PC-3 (cell line): ENCODE results near the gene IFT25. TPM values are rescaled to one million over a fixed set of nuclear protein-coding genes. Genes with fewer than 3 reads are reported as not detected.

ENCODE experiments used
- ATAC-seq: fragments of 200-7000 bp; cut with Tn5 transposase; 2 replicates; pipeline ENCODE4 v1.9.1; 2020; ENCODE audit warnings: mild to moderate bottlenecking, moderate library complexity
- BruUV-seq: library from RNA; stranded (reverse); fragments of 400-500 nt; replicated peaks from 2 replicates; lab custom pipeline; 2021; lab: Mats Ljungman, UMichigan
- CTCF ChIA-PET: fragments of 300-600 bp; sonication (Branson Sonifier 250); formaldehyde crosslinking; loops from one replicate; lab custom pipeline; 2022; ENCODE audit warnings: antibody characterized with exemption; lab: Charles Lee
- POLR2A ChIA-PET: fragments of 300-600 bp; sonication (Branson Sonifier 250); formaldehyde crosslinking; loops from one replicate; lab custom pipeline; 2022; ENCODE audit warnings: antibody characterized with exemption; ENCODE audit not compliant: unreplicated experiment; lab: Charles Lee
- DNase-seq: peaks from one replicate; pipeline ENCODE4 v3.0.0-alpha.2; 2015
- H2AFZ ChIP-seq: fragments of 300-600 bp; sonication (generic); 2 replicates; pipeline ENCODE4 v1.6.0; 2016; ENCODE audit warnings: antibody characterized with exemption, low read length
- H3F3A ChIP-seq: fragments of 300-600 bp; sonication (generic); one replicate; pipeline ENCODE4 v1.6.0; 2017; ENCODE audit warnings: antibody characterized with exemption, low read length, control low read depth, mild to moderate bottlenecking; ENCODE audit not compliant: unreplicated experiment
- H3K27ac ChIP-seq: fragments of 300-600 bp; sonication (generic); 2 replicates; pipeline ENCODE4 v1.5.1; 2016; ENCODE audit warnings: mild to moderate bottlenecking, low read length
- H3K27me3 ChIP-seq: fragments of 300-600 bp; sonication (generic); 2 replicates; pipeline ENCODE4 v1.6.1; 2016; ENCODE audit warnings: low read length, mixed read lengths
- H3K36me3 ChIP-seq: fragments of 300-600 bp; sonication (generic); 2 replicates; pipeline ENCODE4 v1.6.1; 2016; ENCODE audit warnings: low read depth, mixed run types, low read length, mixed read lengths
- H3K4me1 ChIP-seq: fragments of 300-600 bp; sonication (generic); 2 replicates; pipeline ENCODE4 v1.5.1; 2016; ENCODE audit warnings: low read length; ENCODE audit not compliant: insufficient read depth
- H3K4me2 ChIP-seq: fragments of 300-600 bp; sonication (generic); 2 replicates; pipeline ENCODE4 v1.6.0; 2016; ENCODE audit warnings: low read length
- H3K4me3 ChIP-seq: fragments of 300-600 bp; sonication (generic); 2 replicates; pipeline ENCODE4 v1.5.1; 2016; ENCODE audit warnings: mild to moderate bottlenecking, low read length, mixed read lengths
- H3K79me2 ChIP-seq: fragments of 300-600 bp; sonication (generic); 2 replicates; pipeline ENCODE4 v1.6.1; 2017; ENCODE audit warnings: low read length, mixed read lengths
- H3K9ac ChIP-seq: fragments of 300-600 bp; sonication (generic); 2 replicates; pipeline ENCODE4 v1.6.0; 2016; ENCODE audit warnings: mild to moderate bottlenecking, low read length
- H3K9me2 ChIP-seq: fragments of 300-600 bp; sonication (generic); replicated peaks from 2 replicates; pipeline ENCODE4 v1.6.1; 2016; ENCODE audit warnings: mixed run types, low read length, mixed read lengths
- H3K9me3 ChIP-seq: fragments of 300-600 bp; sonication (generic); 2 replicates; pipeline ENCODE4 v1.6.1; 2016; ENCODE audit warnings: low read length, mixed read lengths
- H4K20me1 ChIP-seq: fragments of 300-600 bp; sonication (generic); 2 replicates; pipeline ENCODE4 v1.6.1; 2016; ENCODE audit warnings: low read length, mixed read lengths
- EZH2 ChIP-seq: fragments of 300-600 bp; sonication (generic); IDR thresholded peaks from one replicate; pipeline ENCODE4 v1.6.1; 2017; ENCODE audit warnings: antibody characterized with exemption, mild to moderate bottlenecking, low read length; ENCODE audit not compliant: unreplicated experiment
- EZH2phosphoT487 ChIP-seq: fragments of 300-600 bp; sonication (generic); IDR thresholded peaks from 2 replicates; pipeline ENCODE4 v1.6.1; 2018; ENCODE audit warnings: mild to moderate bottlenecking, antibody characterized with exemption, low read length, borderline replicate concordance
- intact Hi-C: fragments of 100-400 bp; cut with micrococcal nuclease; formaldehyde crosslinking; loops from 2 replicates; pipeline ENCODE4 v1.9.0; 2023
- total RNA-seq: library from RNA; depleted of rRNA; stranded (reverse); fragments of >200 nt; gene quantifications from 2 replicates; pipeline ENCODE4 v1.2.3, GENCODE V29; 2014
- TF ChIP-seq, protein P1 (sequence below): fragments of 300-600 bp; sonication (generic); conservative IDR thresholded peaks from 2 replicates; pipeline ENCODE4 v1.5.1; 2017; ENCODE audit warnings: antibody characterized with exemption, low read depth, mild to moderate bottlenecking, low read length

Gene IFT25
- total RNA-seq, 1 experiment from 2014 or later, result 66.7 TPM

DNA sequence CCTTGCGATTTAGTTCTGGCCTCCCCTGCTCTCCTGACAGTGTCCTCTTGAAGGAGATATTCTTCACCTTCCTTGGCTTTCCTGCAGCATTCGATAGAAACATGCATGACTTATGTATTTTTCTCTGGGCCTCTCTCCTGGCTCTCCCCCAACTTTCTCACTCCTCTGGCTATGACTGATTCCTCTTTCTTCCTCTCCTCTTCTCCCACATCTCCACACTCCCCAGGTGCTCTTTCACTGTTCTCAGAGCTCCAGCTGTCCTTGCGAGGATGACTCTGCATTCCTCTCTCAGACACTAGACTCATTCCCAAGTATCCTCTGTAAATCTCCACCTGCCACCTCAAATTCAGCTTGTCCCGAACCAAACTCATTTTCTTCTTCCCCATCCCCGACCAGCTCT, 18.6 kb upstream of the IFT25 start:
- no peak for ATAC-seq
- no peak overlapping the region for H2AFZ ChIP-seq
- BruUV-seq, result no TSS peak
- intact Hi-C loops, result no loop called here
- H3K27me3 ChIP-seq, result no peaks in the 10 kb centered on the region
- H3K9me2 ChIP-seq, result no peaks in the 10 kb centered on the region
- POLR2A ChIA-PET, result no interaction called here
- H3K9me3 ChIP-seq, result no peaks in the 10 kb centered on the region
- peaks cover 5% of the 10 kb centered on the region for H3F3A ChIP-seq
- CTCF ChIA-PET, result no interaction called here
- H3K4me1 ChIP-seq, result peaks cover 43% of the 10 kb centered on the region
- peaks cover 5% of the 10 kb centered on the region; the same call in 1 of the 2 replicates for H4K20me1 ChIP-seq
- H3K9ac ChIP-seq, result no peak overlapping the region
- TF ChIP-seq, protein P1, sequence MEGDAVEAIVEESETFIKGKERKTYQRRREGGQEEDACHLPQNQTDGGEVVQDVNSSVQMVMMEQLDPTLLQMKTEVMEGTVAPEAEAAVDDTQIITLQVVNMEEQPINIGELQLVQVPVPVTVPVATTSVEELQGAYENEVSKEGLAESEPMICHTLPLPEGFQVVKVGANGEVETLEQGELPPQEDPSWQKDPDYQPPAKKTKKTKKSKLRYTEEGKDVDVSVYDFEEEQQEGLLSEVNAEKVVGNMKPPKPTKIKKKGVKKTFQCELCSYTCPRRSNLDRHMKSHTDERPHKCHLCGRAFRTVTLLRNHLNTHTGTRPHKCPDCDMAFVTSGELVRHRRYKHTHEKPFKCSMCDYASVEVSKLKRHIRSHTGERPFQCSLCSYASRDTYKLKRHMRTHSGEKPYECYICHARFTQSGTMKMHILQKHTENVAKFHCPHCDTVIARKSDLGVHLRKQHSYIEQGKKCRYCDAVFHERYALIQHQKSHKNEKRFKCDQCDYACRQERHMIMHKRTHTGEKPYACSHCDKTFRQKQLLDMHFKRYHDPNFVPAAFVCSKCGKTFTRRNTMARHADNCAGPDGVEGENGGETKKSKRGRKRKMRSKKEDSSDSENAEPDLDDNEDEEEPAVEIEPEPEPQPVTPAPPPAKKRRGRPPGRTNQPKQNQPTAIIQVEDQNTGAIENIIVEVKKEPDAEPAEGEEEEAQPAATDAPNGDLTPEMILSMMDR, result no peak
- TF ChIP-seq EZH2 (no peak), EZH2phosphoT487 (no peak)
- DNase-seq, result no peak
- no peak overlapping the region for H3K27ac ChIP-seq
- no peak overlapping the region for H3K4me3 ChIP-seq
- peaks cover 36% of the 10 kb centered on the region for H3K36me3 ChIP-seq
- no peak overlapping the region for H3K4me2 ChIP-seq
- H3K79me2 ChIP-seq, result no peaks in the 10 kb centered on the region

DNA sequence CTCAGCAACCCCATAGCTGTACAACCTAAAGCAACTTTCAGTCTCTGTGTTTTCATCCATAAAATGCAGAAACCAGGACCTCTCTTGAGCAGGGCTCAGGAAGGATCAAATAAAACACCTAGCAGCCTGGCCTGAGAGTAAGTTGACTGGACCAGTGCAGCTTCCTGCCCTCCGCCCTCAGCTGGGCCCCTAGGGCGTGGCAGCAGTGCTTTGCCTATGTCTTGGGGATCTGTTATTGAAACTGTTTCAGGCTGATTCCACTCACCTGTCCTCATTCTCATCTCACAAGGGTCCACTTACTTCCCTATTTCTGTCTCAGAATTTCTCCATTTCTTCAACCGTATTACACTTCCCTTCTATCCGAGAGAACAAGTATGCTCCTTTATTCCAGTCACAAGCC, 18.0 kb upstream of the IFT25 start:
- Histone ChIP-seq H3K4me2 (no peak overlapping the region), H2AFZ (no peak overlapping the region), H3K36me3 (peaks cover 39% of the 10 kb centered on the region), H3K27me3 (no peaks in the 10 kb centered on the region), H3K9me2 (no peaks in the 10 kb centered on the region), H3K9me3 (no peaks in the 10 kb centered on the region), H3K27ac (no peak overlapping the region), H3K79me2 (no peaks in the 10 kb centered on the region), H4K20me1 (peaks cover 5% of the 10 kb centered on the region; the same call in 1 of the 2 replicates), H3K9ac (no peak overlapping the region), H3F3A (peaks cover 5% of the 10 kb centered on the region), H3K4me1 (peaks cover 39% of the 10 kb centered on the region), H3K4me3 (no peak overlapping the region)
- ChIA-PET POLR2A (no interaction called here), CTCF (interaction anchor here (0.6 kb wide), 1 partner anchor 19 kb away, joined by 3 read pairs; no protein-coding TSS in a partner anchor)
- no peak for DNase-seq
- no TSS peak for BruUV-seq
- intact Hi-C loops, result no loop called here
- 0 out of 2 replicates have a peak, but pooled peaks have one; percentile 21 for ATAC-seq
- TF ChIP-seq, protein P1, result no peak
- TF ChIP-seq EZH2phosphoT487, result no peak
- no peak for TF ChIP-seq EZH2

DNA sequence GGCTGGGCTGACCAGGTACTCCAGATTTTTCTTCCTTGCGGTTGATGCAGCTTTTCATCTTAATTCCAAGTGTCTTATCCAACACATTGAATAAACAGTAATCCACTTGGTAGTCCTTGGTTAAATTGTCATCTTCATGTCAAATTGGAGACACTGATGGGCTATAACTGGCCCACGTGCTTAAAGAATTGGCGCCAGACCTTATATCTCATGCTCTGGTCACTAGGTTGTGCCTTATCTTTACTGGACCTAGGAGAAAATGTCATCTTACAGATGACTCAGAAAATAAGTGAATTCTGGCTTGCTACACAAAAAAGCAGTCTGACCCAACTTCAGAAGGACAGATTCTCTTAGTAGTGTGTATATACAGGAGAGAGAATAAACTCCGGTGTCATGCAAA, 16.9 kb upstream of the IFT25 start:
- peaks cover under 1% of the 10 kb centered on the region; the same call in 1 of the 2 replicates for H4K20me1 ChIP-seq
- no peaks in the 10 kb centered on the region for H3F3A ChIP-seq
- no peak overlapping the region for H3K27ac ChIP-seq
- peaks cover 31% of the 10 kb centered on the region for H3K4me1 ChIP-seq
- no peaks in the 10 kb centered on the region for H3K9me3 ChIP-seq
- H3K9me2 ChIP-seq, result no peaks in the 10 kb centered on the region
- H3K36me3 ChIP-seq, result peaks cover 35% of the 10 kb centered on the region
- DNase-seq, result no peak
- no peak overlapping the region for H3K9ac ChIP-seq
- ChIA-PET POLR2A (no interaction called here), CTCF (no interaction called here)
- intact Hi-C loops, result no loop called here
- H2AFZ ChIP-seq, result no peak overlapping the region
- no peak for ATAC-seq
- H3K4me3 ChIP-seq, result no peak overlapping the region
- TF ChIP-seq, protein P1, result no peak
- TF ChIP-seq EZH2phosphoT487 (no peak), EZH2 (no peak)
- BruUV-seq, result no TSS peak
- no peaks in the 10 kb centered on the region for H3K79me2 ChIP-seq
- no peak overlapping the region for H3K4me2 ChIP-seq
- H3K27me3 ChIP-seq, result no peaks in the 10 kb centered on the region
